ENCODE results near the gene GDPD3. TPM values are rescaled to one million over a fixed set of nuclear protein-coding genes. Genes with fewer than 3 reads are reported as not detected.
A peak's percentile ranks its signal among the peaks of the same experiment; 100 is the strongest.

The GDPD3 gene
- total and polyA plus RNA-seq, 10 of the 15 experiments (the other 5 are each of a cell fraction or from before 2014, with no cell fraction given), result 0.29 to 3.3 (median 0.97) TPM

DNA sequence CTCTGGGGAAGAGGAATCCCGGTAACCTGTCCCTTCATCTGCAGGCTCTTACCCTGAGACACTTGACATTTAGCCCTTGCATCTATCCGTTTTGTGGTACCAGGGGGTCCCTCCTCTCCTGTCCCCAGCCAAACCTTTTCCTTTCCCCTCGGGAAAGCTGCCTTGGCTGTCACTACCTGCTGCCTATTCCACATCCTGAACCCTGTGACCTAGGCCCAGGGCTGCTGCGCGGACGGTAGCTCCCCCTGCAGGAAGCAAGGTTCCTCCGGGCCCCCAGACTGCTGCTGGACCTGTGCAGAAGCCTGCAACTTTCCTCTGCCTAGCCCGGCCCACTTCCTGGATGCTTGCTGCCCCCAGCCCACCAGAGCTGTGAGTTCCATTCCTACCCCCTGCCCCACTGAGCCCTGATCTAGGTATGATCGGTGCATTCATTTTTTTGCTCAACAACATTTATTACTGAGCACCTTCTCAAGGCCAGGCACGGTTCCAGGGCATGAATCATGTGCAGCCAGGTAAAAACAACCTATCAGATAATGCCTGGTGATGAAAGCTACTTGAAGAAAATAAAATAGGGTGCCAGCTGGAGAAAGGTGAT lies 58.3 kb downstream of the GDPD3 start:
- Histone ChIP-seq H2AFZ (ENCODE audit: control insufficient read depth, low read depth, low read length) (no peak overlapping the region), H3K4me3 (no peak overlapping the region), H3K27me3 (replicated peaks in 1 of 2; ENCODE audit: control insufficient read depth in 2 of 2, insufficient read depth in 2 of 2, low read length in 1 of 2) (no peaks in the 10 kb centered on the region), H3K27ac (ENCODE audit: control insufficient read depth, insufficient read depth) (no peak overlapping the region), H3K9ac (ENCODE audit: control insufficient read depth, insufficient read depth, low read length) (no peak overlapping the region), H3K79me2 (ENCODE audit: control insufficient read depth, insufficient read depth, low read length) (no peaks in the 10 kb centered on the region), H3K4me1 (ENCODE audit: control insufficient read depth, insufficient read depth, low read length) (peaks cover 3% of the 10 kb centered on the region; the same call in 1 of the 2 replicates), H3K36me3 (ENCODE audit: control insufficient read depth in 2 of 2, insufficient read depth in 2 of 2, low read length in 1 of 2) (no peaks in the 10 kb centered on the region), H4K20me1 (ENCODE audit: control insufficient read depth, insufficient read depth) (no peaks in the 10 kb centered on the region), H3K9me3 (replicated peaks; ENCODE audit: control insufficient read depth, insufficient read depth, low read length) (no peaks in the 10 kb centered on the region), H3K4me2 (ENCODE audit: control insufficient read depth, insufficient read depth) (no peak overlapping the region)
- ATAC-seq, result peak; percentile 85
- WGBS (ENCODE audit: insufficient coverage, insufficient replicate concordance, low lambda C conversion rate, missing lambda C conversion rate), result 40% methylated on average over 10 of the region's 10 CpGs
- no peak for FAIRE-seq
- DNase-seq (ENCODE audit: low read depth, low spot score), result no peak
- TF ChIP-seq NR2F1 (conservative IDR thresholded peaks at IDR 0.05) (peak; percentile 71), IKZF2 (IDR thresholded peaks at IDR 0.05) (no peak), IKZF1 (conservative IDR thresholded peaks at IDR 0.05) (0 out of 2 replicates have a peak, but pooled peaks have one; percentile 32), RAD21 (IDR thresholded peaks at IDR 0.05; ENCODE audit: insufficient read depth, low read depth, low read length) (peak; percentile 60), SMC3 (IDR thresholded peaks at IDR 0.05; ENCODE audit: borderline replicate concordance, low read length) (peak; percentile 13; the same call in 1 of the 2 replicates), YY1 (IDR thresholded peaks at IDR 0.05; ENCODE audit: low read depth, low read length) (peak; percentile 40; the same call in 1 of the 2 replicates), POLR2AphosphoS5 (IDR thresholded peaks at IDR 0.05; ENCODE audit: low read length) (no peak)
- TF ChIP-seq, protein P1, sequence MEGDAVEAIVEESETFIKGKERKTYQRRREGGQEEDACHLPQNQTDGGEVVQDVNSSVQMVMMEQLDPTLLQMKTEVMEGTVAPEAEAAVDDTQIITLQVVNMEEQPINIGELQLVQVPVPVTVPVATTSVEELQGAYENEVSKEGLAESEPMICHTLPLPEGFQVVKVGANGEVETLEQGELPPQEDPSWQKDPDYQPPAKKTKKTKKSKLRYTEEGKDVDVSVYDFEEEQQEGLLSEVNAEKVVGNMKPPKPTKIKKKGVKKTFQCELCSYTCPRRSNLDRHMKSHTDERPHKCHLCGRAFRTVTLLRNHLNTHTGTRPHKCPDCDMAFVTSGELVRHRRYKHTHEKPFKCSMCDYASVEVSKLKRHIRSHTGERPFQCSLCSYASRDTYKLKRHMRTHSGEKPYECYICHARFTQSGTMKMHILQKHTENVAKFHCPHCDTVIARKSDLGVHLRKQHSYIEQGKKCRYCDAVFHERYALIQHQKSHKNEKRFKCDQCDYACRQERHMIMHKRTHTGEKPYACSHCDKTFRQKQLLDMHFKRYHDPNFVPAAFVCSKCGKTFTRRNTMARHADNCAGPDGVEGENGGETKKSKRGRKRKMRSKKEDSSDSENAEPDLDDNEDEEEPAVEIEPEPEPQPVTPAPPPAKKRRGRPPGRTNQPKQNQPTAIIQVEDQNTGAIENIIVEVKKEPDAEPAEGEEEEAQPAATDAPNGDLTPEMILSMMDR (IDR thresholded peaks at IDR 0.05 in 2 of 3, conservative IDR thresholded peaks at IDR 0.05 in 1 of 3; ENCODE audit: control insufficient read depth in 2 of 3, extremely low read depth in 1 of 3, insufficient read depth in 1 of 3, low read depth in 3 of 3, low read length in 3 of 3), result peak; percentile 75 to 85 (median 82)
- no TSS peak for BruUV-seq (replicated peaks)
- in situ Hi-C loops (cut with MboI) (no loop called here), intact Hi-C loops (cut with micrococcal nuclease; ENCODE audit: unreplicated experiment) (no loop called here)
- ChIA-PET RAD21 (ENCODE audit: unreplicated experiment) (interaction anchor here (0.6 to 2.0 kb wide), 6 partner anchors 10 to 206 kb away, joined by 3 to 12 read pairs (median 8); partner anchors contain the start of genes ALDOA and TBX6), CTCF (interaction anchor here (0.6 to 4.8 kb wide), 18 partner anchors 10 to 265 kb away, joined by 3 to 51 read pairs (median 4); partner anchors contain the start of genes ALDOA, CORO1A, KCTD13 and SEZ6L2), SMC1A (ENCODE audit: uncharacterized antibody, unreplicated experiment) (interaction anchor here (0.6 to 1.6 kb wide), 7 partner anchors 10 to 207 kb away, joined by 3 to 6 read pairs (median 3); partner anchors contain the start of genes ALDOA, TBX6 and TLCD3B), POLR2A (interaction anchor here (0.6 to 1.6 kb wide), 5 partner anchors 10 to 95 kb away, joined by 3 to 6 read pairs (median 5); partner anchors contain the start of genes ALDOA and TBX6)

Other genes starting within 250 kb of the GDPD3 start
Only the 7 nearest of the 21 such genes appear.
- gene ALDOA, start 47.8 kb downstream of the GDPD3 start, total RNA-seq (2014; rRNA removed), result 1,247 and 1,393 TPM in 2 replicates
- 804 and 922 TPM in 2 replicates for gene ALDOA, start 47.8 kb downstream of the GDPD3 start, total RNA-seq (2014; rRNA removed; fragmentation: Illumina TruSeq; extraction: Trizol)
- gene ALDOA, start 47.8 kb downstream of the GDPD3 start, total RNA-seq (2021), result 1,355 and 1,356 TPM in 2 replicates
- gene ALDOA, start 47.8 kb downstream of the GDPD3 start, polyA plus RNA-seq (2011; rRNA removed), result 672 and 1,081 TPM in 2 replicates
- gene ALDOA, start 47.8 kb downstream of the GDPD3 start, polyA plus RNA-seq (2014; fragmentation: Illumina TruSeq; extraction: Trizol), result 300 and 751 TPM in 2 replicates
- gene ALDOA, start 47.8 kb downstream of the GDPD3 start, polyA plus RNA-seq (2014; fragmentation: Nextera tagmentation; extraction: Ambion mirVana), result 100 to 1,000 TPM; 218 to 335 TPM
- 1,109 and 1,522 TPM in 2 replicates for gene ALDOA, start 47.8 kb downstream of the GDPD3 start, polyA plus RNA-seq (2014; rRNA removed)
- 1,000 to 10,000 TPM; 2,119 to 2,339 TPM for gene ALDOA, start 47.8 kb downstream of the GDPD3 start, polyA plus RNA-seq (2016; fragmentation: Nextera tagmentation; extraction: Ambion mirVana)
- gene PPP4C, start 37.5 kb downstream of the GDPD3 start, total RNA-seq (2014; rRNA removed), result 93.4 and 118 TPM in 2 replicates
- gene PPP4C, start 37.5 kb downstream of the GDPD3 start, total RNA-seq (2014; rRNA removed; fragmentation: Illumina TruSeq; extraction: Trizol), result 63.9 and 75.0 TPM in 2 replicates
- gene PPP4C, start 37.5 kb downstream of the GDPD3 start, total RNA-seq (2021), result 130 and 132 TPM in 2 replicates
- 73.0 and 143 TPM in 2 replicates for gene PPP4C, start 37.5 kb downstream of the GDPD3 start, polyA plus RNA-seq (2011; rRNA removed)
- 34.5 and 83.7 TPM in 2 replicates for gene PPP4C, start 37.5 kb downstream of the GDPD3 start, polyA plus RNA-seq (2014; fragmentation: Illumina TruSeq; extraction: Trizol)
- 10 to 100 TPM in 1 of 2 experiments, 1 to 10 TPM in 1; 2.7 to 18.8 TPM for gene PPP4C, start 37.5 kb downstream of the GDPD3 start, polyA plus RNA-seq (2014; fragmentation: Nextera tagmentation; extraction: Ambion mirVana)
- gene PPP4C, start 37.5 kb downstream of the GDPD3 start, polyA plus RNA-seq (2014; rRNA removed), result 165 and 178 TPM in 2 replicates
- 100 to 1,000 TPM; 194 to 240 TPM for gene PPP4C, start 37.5 kb downstream of the GDPD3 start, polyA plus RNA-seq (2016; fragmentation: Nextera tagmentation; extraction: Ambion mirVana)
- 0.40 and 0.44 TPM in 2 replicates for gene TBX6, start 21.6 kb downstream of the GDPD3 start, total RNA-seq (2014; rRNA removed)
- 0.09 and 0.18 TPM in 2 replicates for gene TBX6, start 21.6 kb downstream of the GDPD3 start, total RNA-seq (2014; rRNA removed; fragmentation: Illumina TruSeq; extraction: Trizol)
- gene TBX6, start 21.6 kb downstream of the GDPD3 start, total RNA-seq (2021), result 0.54 and 1.0 TPM in 2 replicates
- 0.19 and 0.39 TPM in 2 replicates for gene TBX6, start 21.6 kb downstream of the GDPD3 start, polyA plus RNA-seq (2011; rRNA removed)
- 0.24 TPM in 1 of 2 replicates, not detected in the other for gene TBX6, start 21.6 kb downstream of the GDPD3 start, polyA plus RNA-seq (2014; fragmentation: Illumina TruSeq; extraction: Trizol)
- gene TBX6, start 21.6 kb downstream of the GDPD3 start, polyA plus RNA-seq (2014; fragmentation: Nextera tagmentation; extraction: Ambion mirVana), result not detected
- gene TBX6, start 21.6 kb downstream of the GDPD3 start, polyA plus RNA-seq (2014; rRNA removed), result 0.20 and 0.90 TPM in 2 replicates
- gene TBX6, start 21.6 kb downstream of the GDPD3 start, polyA plus RNA-seq (2016; fragmentation: Nextera tagmentation; extraction: Ambion mirVana), result under 1 TPM; 0.08 to 0.15 TPM
- gene YPEL3, start 17.3 kb downstream of the GDPD3 start, total RNA-seq (2014; rRNA removed), result 7.5 and 11.5 TPM in 2 replicates
- 5.1 and 5.3 TPM in 2 replicates for gene YPEL3, start 17.3 kb downstream of the GDPD3 start, total RNA-seq (2014; rRNA removed; fragmentation: Illumina TruSeq; extraction: Trizol)
- 13.3 and 13.8 TPM in 2 replicates for gene YPEL3, start 17.3 kb downstream of the GDPD3 start, total RNA-seq (2021)
- gene YPEL3, start 17.3 kb downstream of the GDPD3 start, polyA plus RNA-seq (2011; rRNA removed), result 7.3 and 12.7 TPM in 2 replicates
- 1.6 and 6.2 TPM in 2 replicates for gene YPEL3, start 17.3 kb downstream of the GDPD3 start, polyA plus RNA-seq (2014; fragmentation: Illumina TruSeq; extraction: Trizol)
- 1 to 10 TPM; 1.3 to 3.1 TPM for gene YPEL3, start 17.3 kb downstream of the GDPD3 start, polyA plus RNA-seq (2014; fragmentation: Nextera tagmentation; extraction: Ambion mirVana)
- 18.0 and 25.0 TPM in 2 replicates for gene YPEL3, start 17.3 kb downstream of the GDPD3 start, polyA plus RNA-seq (2014; rRNA removed)
- gene YPEL3, start 17.3 kb downstream of the GDPD3 start, polyA plus RNA-seq (2016; fragmentation: Nextera tagmentation; extraction: Ambion mirVana), result 10 to 100 TPM; 19.1 to 22.0 TPM
- 38.2 and 39.0 TPM in 2 replicates for gene MAPK3, start 9.7 kb upstream of the GDPD3 start, total RNA-seq (2014; rRNA removed)
- gene MAPK3, start 9.7 kb upstream of the GDPD3 start, total RNA-seq (2014; rRNA removed; fragmentation: Illumina TruSeq; extraction: Trizol), result 16.5 and 18.9 TPM in 2 replicates
- 57.0 and 60.2 TPM in 2 replicates for gene MAPK3, start 9.7 kb upstream of the GDPD3 start, total RNA-seq (2021)
- gene MAPK3, start 9.7 kb upstream of the GDPD3 start, polyA plus RNA-seq (2011; rRNA removed), result 22.9 and 60.6 TPM in 2 replicates
- gene MAPK3, start 9.7 kb upstream of the GDPD3 start, polyA plus RNA-seq (2014; fragmentation: Illumina TruSeq; extraction: Trizol), result 50.5 and 74.1 TPM in 2 replicates
- 1 to 10 TPM in 1 of 2 experiments, under 1 TPM in 1; 0.66 to 3.3 TPM for gene MAPK3, start 9.7 kb upstream of the GDPD3 start, polyA plus RNA-seq (2014; fragmentation: Nextera tagmentation; extraction: Ambion mirVana)
- gene MAPK3, start 9.7 kb upstream of the GDPD3 start, polyA plus RNA-seq (2014; rRNA removed), result 54.2 and 61.3 TPM in 2 replicates
- gene MAPK3, start 9.7 kb upstream of the GDPD3 start, polyA plus RNA-seq (2016; fragmentation: Nextera tagmentation; extraction: Ambion mirVana), result 10 to 100 TPM; 14.3 to 15.4 TPM
- 500 and 561 TPM in 2 replicates for gene CORO1A, start 70.1 kb upstream of the GDPD3 start, total RNA-seq (2014; rRNA removed)
- gene CORO1A, start 70.1 kb upstream of the GDPD3 start, total RNA-seq (2014; rRNA removed; fragmentation: Illumina TruSeq; extraction: Trizol), result 819 and 863 TPM in 2 replicates
- gene CORO1A, start 70.1 kb upstream of the GDPD3 start, total RNA-seq (2021), result 1,368 and 1,405 TPM in 2 replicates
- gene CORO1A, start 70.1 kb upstream of the GDPD3 start, polyA plus RNA-seq (2011; rRNA removed), result 244 and 599 TPM in 2 replicates
- 71.8 and 624 TPM in 2 replicates for gene CORO1A, start 70.1 kb upstream of the GDPD3 start, polyA plus RNA-seq (2014; fragmentation: Illumina TruSeq; extraction: Trizol)
- 10 to 100 TPM; 16.3 to 35.3 TPM for gene CORO1A, start 70.1 kb upstream of the GDPD3 start, polyA plus RNA-seq (2014; fragmentation: Nextera tagmentation; extraction: Ambion mirVana)
- gene CORO1A, start 70.1 kb upstream of the GDPD3 start, polyA plus RNA-seq (2014; rRNA removed), result 1,464 and 1,782 TPM in 2 replicates
- gene CORO1A, start 70.1 kb upstream of the GDPD3 start, polyA plus RNA-seq (2016; fragmentation: Nextera tagmentation; extraction: Ambion mirVana), result 100 to 1,000 TPM; 805 to 918 TPM
- 49.1 and 64.6 TPM in 2 replicates for gene BOLA2B, start 80.1 kb upstream of the GDPD3 start, total RNA-seq (2014; rRNA removed)
- 122 and 125 TPM in 2 replicates for gene BOLA2B, start 80.1 kb upstream of the GDPD3 start, total RNA-seq (2014; rRNA removed; fragmentation: Illumina TruSeq; extraction: Trizol)
- gene BOLA2B, start 80.1 kb upstream of the GDPD3 start, total RNA-seq (2021), result 180 and 183 TPM in 2 replicates
- gene BOLA2B, start 80.1 kb upstream of the GDPD3 start, polyA plus RNA-seq (2011; rRNA removed), result 39.9 and 40.3 TPM in 2 replicates
- 36.7 and 47.3 TPM in 2 replicates for gene BOLA2B, start 80.1 kb upstream of the GDPD3 start, polyA plus RNA-seq (2014; fragmentation: Illumina TruSeq; extraction: Trizol)
- gene BOLA2B, start 80.1 kb upstream of the GDPD3 start, polyA plus RNA-seq (2014; fragmentation: Nextera tagmentation; extraction: Ambion mirVana), result 100 to 1,000 TPM; 139 to 168 TPM
- 84.5 and 101 TPM in 2 replicates for gene BOLA2B, start 80.1 kb upstream of the GDPD3 start, polyA plus RNA-seq (2014; rRNA removed)
- 100 to 1,000 TPM; 273 to 292 TPM for gene BOLA2B, start 80.1 kb upstream of the GDPD3 start, polyA plus RNA-seq (2016; fragmentation: Nextera tagmentation; extraction: Ambion mirVana)